HG03354 (cell line): ENCODE measurements around the gene TPD52L1.
"Not testable (repeated sequence)": the region's sequence is repeated elsewhere in the genome, so short reads cannot be mapped to it uniquely, and the experiment has no call there.

ENCODE experiments used
- ATAC-seq: cut with Tn5 transposase; IDR thresholded peaks from one replicate; pipeline ENCODE4 v1.9.1; 2021; ENCODE audit warnings: mild to moderate bottlenecking; ENCODE audit not compliant: unreplicated experiment, poor library complexity, severe bottlenecking

TPD52L1 gene

GRCh38 chr6:125258651-125259353 lies 105.2 kb downstream of the TPD52L1 start:
- ATAC-seq = no peak

GRCh38 chr6:125259354-125259736 lies 105.8 kb downstream of the TPD52L1 start:
- no peak for ATAC-seq

GRCh38 chr6:125262016-125263013 lies 108.7 kb downstream of the TPD52L1 start:
- ATAC-seq = no peak

GRCh38 chr6:125264476-125264875 lies 110.9 kb downstream of the TPD52L1 start:
- ATAC-seq = no peak

GRCh38 chr6:125267806-125268523 lies 114.4 kb downstream of the TPD52L1 start:
- no peak for ATAC-seq

GRCh38 chr6:125268765-125269164 lies 115.2 kb downstream of the TPD52L1 start:
- ATAC-seq = no peak

- ATAC-seq = no peak
Measured at GRCh38 chr6:125269328-125269985, 115.9 kb downstream of the TPD52L1 start.

GRCh38 chr6:125270380-125270779 lies 116.8 kb downstream of the TPD52L1 start:
- no peak for ATAC-seq

- ATAC-seq = no peak
Measured at GRCh38 chr6:125271486-125272159, 118.0 kb downstream of the TPD52L1 start.

GRCh38 chr6:125273251-125273650 lies 119.7 kb downstream of the TPD52L1 start:
- no peak for ATAC-seq

GRCh38 chr6:125273965-125274364 lies 120.4 kb downstream of the TPD52L1 start:
- ATAC-seq = no peak

GRCh38 chr6:125274935-125275334 lies 121.4 kb downstream of the TPD52L1 start:
- ATAC-seq = no peak

GRCh38 chr6:125275779-125276178 lies 122.2 kb downstream of the TPD52L1 start:
- no peak for ATAC-seq

- ATAC-seq = no peak
Measured at GRCh38 chr6:125277838-125278237, 124.3 kb downstream of the TPD52L1 start.

- ATAC-seq = no peak
Measured at GRCh38 chr6:125279961-125280360, 126.4 kb downstream of the TPD52L1 start.

GRCh38 chr6:125280370-125281035 lies 126.9 kb downstream of the TPD52L1 start:
- ATAC-seq = not testable (repeated sequence)

GRCh38 chr6:125282470-125282869 lies 128.9 kb downstream of the TPD52L1 start:
- ATAC-seq = not testable (repeated sequence)

- ATAC-seq = no peak
Measured at GRCh38 chr6:125285353-125285752, 131.8 kb downstream of the TPD52L1 start.

- ATAC-seq = no peak
Measured at GRCh38 chr6:125285936-125286335, 132.4 kb downstream of the TPD52L1 start.
